Measurements from ENCODE around the gene C1orf115.

DNA sequence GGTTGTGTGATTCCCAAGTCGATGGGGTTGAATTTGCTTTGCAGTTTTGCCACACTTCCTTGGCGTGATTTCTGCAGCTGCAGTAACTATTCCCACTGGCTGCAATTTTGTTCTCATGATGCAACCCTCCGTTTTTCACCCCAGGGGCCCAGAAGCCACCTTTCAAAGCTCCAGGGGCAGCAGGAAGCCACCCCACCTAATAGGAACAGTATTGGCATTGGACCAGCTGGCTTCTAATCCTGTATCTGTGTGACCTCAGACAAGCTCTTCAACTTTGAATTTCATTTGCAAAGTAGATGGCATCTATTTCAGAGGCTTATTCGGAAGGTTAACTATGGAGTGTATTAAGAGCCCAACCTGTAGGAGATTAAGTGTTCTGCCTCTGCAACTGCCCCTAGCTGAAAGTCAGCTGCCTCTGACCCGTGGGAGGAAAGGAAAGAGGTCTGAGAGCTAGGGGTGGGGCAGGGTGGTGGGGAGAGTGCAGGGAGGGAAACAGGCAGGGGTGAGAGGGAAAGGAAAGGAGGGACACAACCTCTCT is 12.6 kb downstream of the C1orf115 start:
- TF ChIP-seq EP300 (IDR thresholded peaks at IDR 0.05) (no peak), POLR2A (IDR thresholded peaks at IDR 0.05) (no peak)
